Natural killer cell (primary cell): ENCODE data around the gene CMTM4. TPM values are rescaled to one million over a fixed set of nuclear protein-coding genes. Genes with fewer than 3 reads are reported as not detected.

Experiments
- ATAC-seq, 3 donors: fragments of 150-1000 bp in 2 of 3; fragments of 200-7000 bp in 1 of 3; cut with Tn5 transposase; 1 replicate in 1 of 3; 2 replicates in 2 of 3; pipeline ENCODE4 v1.10.0; 2021; ENCODE audit warnings: mild to moderate bottlenecking in 2 of 3, moderate library complexity in 2 of 3
- DNase-seq, 2 donors: peaks; one replicate each; pipeline versions ENCODE4 v3.0.0 to v3.0.0-alpha.2; 2013 to 2021; ENCODE audit warnings: mixed read lengths in 1 of 2
- H3K27ac ChIP-seq: one replicate; pipeline ENCODE4 v1.5.1; 2013; ENCODE audit warnings: mild to moderate bottlenecking, low read length
- H3K27me3 ChIP-seq: one replicate; pipeline ENCODE4 v1.6.1; 2013; ENCODE audit warnings: low read length; ENCODE audit not compliant: control insufficient read depth, insufficient read depth
- H3K36me3 ChIP-seq: one replicate; pipeline ENCODE4 v1.6.1; 2013; ENCODE audit warnings: low read length; ENCODE audit not compliant: control insufficient read depth, insufficient read depth
- H3K4me1 ChIP-seq: one replicate; pipeline ENCODE4 v1.6.1; 2013; ENCODE audit warnings: low read length; ENCODE audit not compliant: control insufficient read depth, insufficient read depth
- H3K4me3 ChIP-seq: one replicate; pipeline ENCODE4 v1.5.1; 2013; ENCODE audit warnings: low read length
- H3K9me3 ChIP-seq: one replicate; pipeline ENCODE4 v1.6.1; 2013; ENCODE audit warnings: low read length; ENCODE audit not compliant: control insufficient read depth, insufficient read depth
- H3K27ac Mint-ChIP-seq, 2 donors: one replicate each; pipeline ENCODE4 v1.8.0; 2022; ENCODE audit warnings: mild to moderate bottlenecking in 2 of 2, mixed read lengths in 2 of 2, moderate library complexity in 1 of 2
- H3K27me3 Mint-ChIP-seq, 2 donors: one replicate each; pipeline ENCODE4 v1.8.0; 2022; ENCODE audit warnings: low read depth in 2 of 2, mixed read lengths in 2 of 2
- H3K36me3 Mint-ChIP-seq: one replicate; pipeline ENCODE4 v1.8.0; 2022; ENCODE audit warnings: mixed read lengths
- H3K4me1 Mint-ChIP-seq, 2 donors: one replicate each; pipeline ENCODE4 v1.8.0; 2022; ENCODE audit warnings: mixed read lengths in 2 of 2
- H3K4me3 Mint-ChIP-seq: one replicate; pipeline ENCODE4 v1.8.0; 2022; ENCODE audit warnings: mild to moderate bottlenecking, moderate library complexity, mixed read lengths
- H3K9me3 Mint-ChIP-seq, 2 donors: one replicate each; pipeline ENCODE4 v1.8.0; 2022; ENCODE audit warnings: mixed read lengths in 2 of 2
- CTCF ChIP-seq: fragments of 200-600 bp; IDR thresholded peaks from one replicate; pipeline ENCODE4 v1.8.0; 2022; ENCODE audit warnings: antibody characterized with exemption
- WGBS: methylation state at CpG from one replicate; pipeline ENCODE4 v1.1.7; 2013; ENCODE audit warnings: missing lambda C conversion rate; ENCODE audit not compliant: insufficient coverage; 5-methylcytosine and 5-hydroxymethylcytosine counted together
- intact Hi-C: fragments of 100-400 bp; cut with micrococcal nuclease; formaldehyde crosslinking; loops from one replicate; pipeline ENCODE4 v1.14.2; 2022
- total RNA-seq, 4 donors: library from RNA; stranded (reverse); fragments of 120-200 nt in 1 of 4; gene quantifications; one replicate each; pipeline versions ENCODE4 v1.2.3 to v1.2.4, GENCODE V29; 2013 to 2022

CMTM4 gene
- total RNA-seq, 3 donors from 2014 or later (not counting 1 experiment from before 2014, with no cell fraction given): 0.61 to 1.4 (median 0.85) TPM

GRCh38 chr16:66619534-66620428 lies 76.8 kb downstream of the CMTM4 start:
- 79% methylated on average over 7 of the region's 12 CpGs for WGBS

GRCh38 chr16:66618588-66619375 lies 77.8 kb downstream of the CMTM4 start:
- Histone ChIP-seq H3K4me1 (no peaks in the 10 kb centered on the region), H3K4me3 (no peak overlapping the region), H3K36me3 (peaks cover 7% of the 10 kb centered on the region), H3K9me3 (no peaks in the 10 kb centered on the region), H3K27ac (no peak overlapping the region), H3K27me3 (no peaks in the 10 kb centered on the region)
- WGBS: 91% methylated on average over 10 of the region's 10 CpGs
- Mint-ChIP-seq H3K4me1 (no peaks in the 10 kb centered on the region), H3K27me3 (no peaks in the 10 kb centered on the region), H3K36me3 (no peaks in the 10 kb centered on the region), H3K27ac (no peak overlapping the region), H3K9me3 (no peaks in the 10 kb centered on the region), H3K4me3 (no peak overlapping the region)
- DNase-seq: no peak
- TF ChIP-seq CTCF: no peak
- ATAC-seq: no peak
- intact Hi-C loops: no loop called here

More at GRCh38 chr16:66619534-66620428, 76.8 kb downstream of the CMTM4 start:
- Mint-ChIP-seq H3K27me3 (no peaks in the 10 kb centered on the region), H3K36me3 (no peaks in the 10 kb centered on the region), H3K4me1 (no peaks in the 10 kb centered on the region), H3K9me3 (no peaks in the 10 kb centered on the region), H3K27ac (no peak overlapping the region), H3K4me3 (no peak overlapping the region)
- no peak for ATAC-seq
- no peaks in the 10 kb centered on the region for H3K4me1 ChIP-seq
- no peak for DNase-seq
- H3K27ac ChIP-seq: no peak overlapping the region
- intact Hi-C loops: no loop called here
- H3K4me3 ChIP-seq: no peak overlapping the region
- H3K27me3 ChIP-seq: no peaks in the 10 kb centered on the region
- no peak for TF ChIP-seq CTCF
- no peaks in the 10 kb centered on the region for H3K36me3 ChIP-seq
- no peaks in the 10 kb centered on the region for H3K9me3 ChIP-seq

GRCh38 chr16:66617728-66618127 lies 78.8 kb downstream of the CMTM4 start:
- no peaks in the 10 kb centered on the region for H3K27me3 ChIP-seq
- no peaks in the 10 kb centered on the region for H3K4me1 ChIP-seq
- Mint-ChIP-seq H3K4me1 (no peaks in the 10 kb centered on the region), H3K36me3 (no peaks in the 10 kb centered on the region), H3K27ac (no peak overlapping the region), H3K9me3 (no peaks in the 10 kb centered on the region), H3K27me3 (no peaks in the 10 kb centered on the region), H3K4me3 (no peak overlapping the region)
- no peak for TF ChIP-seq CTCF
- no peaks in the 10 kb centered on the region for H3K9me3 ChIP-seq
- no peak for DNase-seq
- no peak overlapping the region for H3K27ac ChIP-seq
- ATAC-seq: no peak
- no peak overlapping the region for H3K4me3 ChIP-seq
- intact Hi-C loops: no loop called here
- peaks cover 14% of the 10 kb centered on the region for H3K36me3 ChIP-seq
- 74% methylated on average over 7 of the region's 7 CpGs for WGBS
